Activated gamma-delta T cell treated with Interleukin-2 at 50 U/mL for 16 hours (primary cell): ENCODE data around the gene MYOM1.
"Not testable (repeated sequence)": the region's sequence is repeated elsewhere in the genome, so short reads cannot be mapped to it uniquely, and the experiment has no call there.

Source experiments
- DNase-seq: peaks from one replicate; pipeline ENCODE4 v3.0.0-alpha.2; 2020

The MYOM1 gene

DNA sequence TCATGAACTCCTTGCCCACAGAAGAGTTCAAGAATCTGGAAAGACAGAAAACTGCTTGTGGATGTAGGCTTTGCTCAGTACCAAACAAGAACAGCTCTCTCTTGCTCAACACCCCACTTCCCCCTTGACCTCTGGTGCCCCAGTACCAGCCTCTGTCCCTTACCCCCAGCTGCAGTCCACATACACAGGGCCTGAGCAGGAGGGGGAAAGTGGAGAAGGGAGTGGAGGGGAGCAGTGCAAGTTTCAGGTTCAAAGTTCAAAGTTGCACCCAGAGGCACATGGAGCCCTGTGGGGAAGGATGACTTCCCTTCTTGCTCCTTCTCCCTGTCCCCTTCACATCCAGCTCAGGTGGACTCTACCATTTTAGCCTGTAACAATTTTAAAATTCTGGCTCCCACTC is 145.7 kb downstream of the MYOM1 start:
- DNase-seq, result no peak

DNA sequence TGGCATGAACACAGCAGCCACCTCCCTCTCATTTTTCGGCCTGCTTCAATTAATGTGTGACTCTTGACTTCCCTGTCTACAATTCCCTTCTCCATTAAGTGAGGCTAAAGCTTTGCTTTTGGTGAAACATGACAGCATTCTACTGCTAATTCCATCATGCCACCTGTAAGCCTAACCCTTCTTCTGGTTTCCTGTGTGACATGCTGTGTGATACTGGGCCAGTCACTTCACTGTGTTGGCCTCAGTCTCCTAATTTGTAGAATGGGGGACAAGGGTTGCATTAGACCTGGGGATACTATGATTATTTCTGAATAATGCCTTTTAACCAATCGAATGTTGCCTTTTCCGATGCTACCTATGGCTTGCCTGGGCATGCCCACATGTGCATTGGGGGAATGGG is 146.4 kb downstream of the MYOM1 start:
- DNase-seq, result not testable (repeated sequence)

DNA sequence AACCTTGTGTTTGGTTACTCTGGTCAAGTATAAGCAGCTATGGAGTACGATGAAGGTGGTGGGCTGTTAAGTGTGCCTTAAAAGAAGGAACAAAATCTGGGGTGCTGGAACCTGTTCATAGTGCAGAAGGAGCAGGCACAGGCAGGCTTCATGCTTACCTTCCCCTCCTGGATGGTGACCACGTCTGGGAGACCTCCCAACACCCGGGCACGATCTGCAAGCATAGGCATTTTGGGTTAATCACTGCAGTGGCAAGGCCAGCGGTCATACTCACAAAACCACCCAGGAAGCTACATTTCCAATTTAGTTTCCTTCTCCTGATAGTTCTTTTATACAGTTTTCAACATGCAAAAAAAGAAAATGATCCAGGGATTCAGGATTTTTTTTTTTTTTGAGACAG is 148.1 kb downstream of the MYOM1 start:
- no peak for DNase-seq

DNA sequence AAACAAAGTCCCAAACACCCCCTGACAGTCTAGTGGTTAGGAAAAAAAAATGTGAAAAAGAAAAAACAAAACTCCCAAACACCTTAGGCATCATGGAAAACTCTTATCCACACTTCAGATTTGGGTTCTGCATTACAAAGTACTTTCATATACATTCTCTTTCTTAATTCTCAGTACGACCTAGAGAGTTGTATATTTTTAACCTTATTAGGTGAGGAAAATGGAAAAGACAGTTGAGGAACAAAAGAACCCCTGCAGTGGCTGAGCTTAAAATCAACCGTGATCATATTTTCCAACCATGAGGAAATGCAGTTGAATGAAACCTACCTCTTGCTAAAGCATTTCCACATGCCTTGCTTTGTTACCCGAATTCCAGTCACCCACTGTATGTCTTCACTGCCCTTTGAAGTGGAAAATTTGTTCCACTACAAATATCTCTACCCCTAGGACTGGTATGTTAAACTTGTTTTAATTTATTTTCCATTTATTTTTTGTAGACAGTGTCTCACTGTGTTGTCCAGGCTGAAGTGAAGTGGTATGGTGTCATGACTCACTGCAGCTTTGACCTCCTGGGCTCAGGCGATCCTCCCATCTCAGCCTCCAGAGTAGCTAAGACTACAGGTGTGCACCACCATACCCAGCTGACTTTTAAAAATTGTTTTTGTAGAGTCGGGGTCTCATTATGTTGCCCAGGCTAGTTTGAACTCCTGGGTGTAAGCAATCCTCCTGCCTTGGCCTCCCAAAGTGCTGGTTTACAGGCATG is 149.9 kb downstream of the MYOM1 start:
- DNase-seq, result no peak

DNA sequence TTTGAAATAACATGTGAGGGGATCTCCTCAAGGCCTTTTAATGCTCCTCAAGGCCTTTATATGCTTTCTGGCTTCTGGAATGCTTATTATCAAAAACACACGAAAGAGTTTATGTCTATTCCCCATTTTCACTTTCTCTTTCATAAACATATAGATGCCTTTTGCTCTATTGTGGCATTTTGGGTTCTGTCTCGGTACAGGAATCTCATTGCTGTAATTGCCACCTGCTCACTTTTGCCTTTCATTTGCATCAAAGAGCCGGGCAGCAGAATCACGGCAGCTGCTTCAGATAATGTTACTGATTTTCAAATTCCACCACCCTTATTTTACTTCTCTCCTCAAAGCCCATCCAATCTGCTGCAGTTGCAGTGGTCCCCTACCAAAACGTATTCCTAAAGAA is 152.0 kb downstream of the MYOM1 start:
- DNase-seq, result no peak

DNA sequence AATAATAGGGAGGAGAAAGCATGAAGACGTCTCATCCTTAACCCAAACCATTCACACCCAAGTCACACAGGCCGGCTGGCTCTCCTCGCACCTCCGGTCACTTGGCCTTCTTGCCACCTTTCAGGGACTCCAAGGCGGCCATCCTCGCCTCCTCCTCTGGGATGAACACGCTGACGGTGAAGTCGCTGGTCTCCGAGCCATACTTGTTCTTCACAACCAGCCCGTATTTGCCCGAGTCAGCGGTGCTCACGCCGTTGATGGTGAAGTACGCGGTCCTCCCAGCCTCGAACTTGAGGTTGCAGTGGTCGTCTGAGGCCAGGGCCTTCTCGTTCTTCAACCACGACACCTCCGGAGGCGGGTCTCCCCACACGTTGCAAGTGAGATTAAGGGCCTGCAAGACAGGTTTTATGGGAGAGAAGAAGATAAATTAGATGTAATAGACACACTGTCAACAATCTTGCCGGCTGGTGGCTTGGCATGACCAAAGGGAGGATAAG is 152.6 kb downstream of the MYOM1 start:
- no peak for DNase-seq

DNA sequence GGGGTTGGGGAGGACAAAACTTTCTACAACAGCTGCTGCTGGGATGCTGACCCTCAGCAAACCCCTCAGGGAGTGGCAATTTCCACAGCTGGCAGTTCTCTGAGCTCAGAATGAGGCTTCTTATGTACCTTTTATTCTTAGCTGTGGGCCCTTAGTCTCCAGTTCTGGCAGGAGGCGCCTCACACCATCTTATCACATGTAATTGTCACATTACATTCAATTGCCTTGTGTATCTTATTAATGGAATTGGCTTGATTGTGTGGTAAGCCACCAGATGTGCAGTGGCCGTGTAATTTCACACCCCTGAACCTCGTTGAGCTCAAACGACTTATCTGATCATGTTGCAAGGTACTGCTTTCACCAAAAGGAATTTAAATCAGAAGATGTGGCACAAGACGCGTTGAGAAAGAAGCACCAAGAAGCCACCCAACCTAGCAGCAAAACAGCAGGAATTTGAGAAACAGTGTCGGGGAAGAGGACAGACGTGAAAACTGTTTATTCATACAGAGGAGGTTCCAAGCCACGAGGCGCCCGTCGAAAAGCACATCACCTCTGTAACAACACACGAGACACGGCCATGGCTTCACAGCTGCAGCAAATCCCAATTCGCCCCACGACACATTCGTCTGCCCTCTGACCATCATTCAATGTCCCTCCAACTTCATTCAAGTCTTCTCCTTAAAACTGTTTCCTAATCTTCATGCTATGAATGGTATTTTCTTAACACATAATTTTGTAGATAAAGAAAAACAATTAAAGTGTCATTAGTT is 153.2 kb downstream of the MYOM1 start:
- DNase-seq, result no peak

DNA sequence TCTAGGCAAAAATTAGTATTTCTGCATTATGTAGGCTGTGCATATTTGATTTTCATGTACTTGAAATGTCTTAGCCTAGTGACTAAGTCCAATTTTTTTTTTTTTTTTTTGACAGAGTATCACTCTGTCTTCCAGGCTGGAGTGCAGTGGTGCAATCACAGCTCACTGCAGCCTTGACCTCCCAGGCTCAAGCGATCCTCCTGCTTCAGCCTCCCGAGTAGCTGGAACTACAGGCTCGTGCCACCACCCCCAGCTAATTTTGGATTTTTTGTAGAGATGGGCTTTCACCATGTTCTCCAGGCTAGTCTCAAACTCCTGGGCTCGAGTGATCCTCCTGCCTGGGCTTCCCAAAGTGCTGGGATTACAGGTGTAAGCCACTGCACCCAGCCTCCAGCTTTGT is 156.0 kb downstream of the MYOM1 start:
- DNase-seq, result not testable (repeated sequence)

DNA sequence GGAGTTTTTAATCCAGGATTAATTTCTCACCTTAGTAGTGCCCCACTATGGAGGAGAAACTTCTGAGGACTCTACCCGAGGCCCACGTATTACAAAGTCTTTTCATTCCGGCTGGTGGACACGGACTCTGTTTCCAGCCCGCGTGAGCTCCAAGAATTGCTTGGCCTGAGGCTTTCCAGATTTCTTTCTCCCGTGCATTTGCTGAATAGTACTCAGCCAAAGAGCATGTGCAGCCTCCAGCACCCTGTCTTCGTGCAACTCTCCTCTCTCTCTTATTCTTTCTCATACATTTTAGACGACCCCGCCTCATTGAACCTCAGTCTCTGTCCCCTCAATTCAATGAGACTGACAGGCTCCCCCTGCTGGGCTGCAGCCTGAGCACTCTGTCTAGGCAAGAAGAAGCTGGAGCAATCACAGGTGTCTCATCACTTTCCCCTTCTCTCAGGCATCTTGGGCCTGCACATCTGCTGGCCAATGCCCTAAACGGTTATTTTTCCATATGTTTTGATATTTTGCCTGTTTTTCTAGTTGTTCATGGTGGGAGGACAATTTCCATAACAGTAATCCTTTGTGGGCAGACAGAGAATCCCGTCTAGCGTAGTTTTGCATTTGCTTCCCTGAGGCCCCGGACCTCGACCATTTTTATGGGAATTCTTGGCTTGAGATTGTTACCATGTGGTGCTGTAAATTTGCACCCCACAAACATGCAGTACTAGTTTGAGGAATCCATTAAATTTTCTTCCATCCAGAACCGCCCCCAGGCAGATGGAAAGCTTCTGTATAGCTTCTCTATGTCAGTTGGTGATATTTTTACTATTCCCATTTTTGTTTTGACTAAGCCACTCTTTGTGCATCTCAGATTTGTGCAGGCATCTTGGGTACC is 156.7 kb downstream of the MYOM1 start:
- peak; percentile 66 for DNase-seq

DNA sequence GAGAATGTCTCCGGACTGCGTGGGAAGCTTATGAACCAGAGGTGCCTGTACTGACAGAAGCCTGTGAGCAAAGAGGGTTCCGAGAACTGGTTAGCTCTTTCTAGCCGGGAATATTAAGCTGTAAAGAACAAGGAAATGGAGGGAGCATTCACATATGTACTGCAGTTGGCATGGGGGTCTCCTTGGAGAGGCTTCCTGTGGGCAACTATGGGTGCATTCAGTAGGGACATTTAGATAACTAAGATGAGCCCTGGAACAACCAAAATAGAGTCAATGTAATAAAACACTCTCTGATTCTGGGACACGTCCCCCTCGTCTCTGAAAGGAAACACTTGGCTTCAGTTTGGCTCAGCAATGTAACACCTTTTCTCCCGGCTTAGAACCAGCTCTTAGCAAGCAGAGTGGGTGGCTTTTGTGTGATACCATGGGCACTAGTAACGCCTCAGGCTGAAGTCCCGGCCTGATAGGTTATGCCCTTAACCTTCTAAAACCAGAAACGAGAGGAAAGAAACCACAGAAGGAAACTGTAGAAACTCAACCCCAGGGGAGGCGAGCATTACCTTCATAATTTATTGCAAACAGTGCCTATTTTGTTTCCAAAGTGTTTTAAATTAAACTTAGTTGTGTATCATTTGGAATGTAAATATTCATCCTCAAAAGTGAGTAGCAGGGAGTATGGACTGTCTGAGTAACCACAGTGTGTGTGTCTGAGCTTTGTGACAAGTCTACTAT is 158.0 kb downstream of the MYOM1 start:
- DNase-seq, result peak; percentile 34

DNA sequence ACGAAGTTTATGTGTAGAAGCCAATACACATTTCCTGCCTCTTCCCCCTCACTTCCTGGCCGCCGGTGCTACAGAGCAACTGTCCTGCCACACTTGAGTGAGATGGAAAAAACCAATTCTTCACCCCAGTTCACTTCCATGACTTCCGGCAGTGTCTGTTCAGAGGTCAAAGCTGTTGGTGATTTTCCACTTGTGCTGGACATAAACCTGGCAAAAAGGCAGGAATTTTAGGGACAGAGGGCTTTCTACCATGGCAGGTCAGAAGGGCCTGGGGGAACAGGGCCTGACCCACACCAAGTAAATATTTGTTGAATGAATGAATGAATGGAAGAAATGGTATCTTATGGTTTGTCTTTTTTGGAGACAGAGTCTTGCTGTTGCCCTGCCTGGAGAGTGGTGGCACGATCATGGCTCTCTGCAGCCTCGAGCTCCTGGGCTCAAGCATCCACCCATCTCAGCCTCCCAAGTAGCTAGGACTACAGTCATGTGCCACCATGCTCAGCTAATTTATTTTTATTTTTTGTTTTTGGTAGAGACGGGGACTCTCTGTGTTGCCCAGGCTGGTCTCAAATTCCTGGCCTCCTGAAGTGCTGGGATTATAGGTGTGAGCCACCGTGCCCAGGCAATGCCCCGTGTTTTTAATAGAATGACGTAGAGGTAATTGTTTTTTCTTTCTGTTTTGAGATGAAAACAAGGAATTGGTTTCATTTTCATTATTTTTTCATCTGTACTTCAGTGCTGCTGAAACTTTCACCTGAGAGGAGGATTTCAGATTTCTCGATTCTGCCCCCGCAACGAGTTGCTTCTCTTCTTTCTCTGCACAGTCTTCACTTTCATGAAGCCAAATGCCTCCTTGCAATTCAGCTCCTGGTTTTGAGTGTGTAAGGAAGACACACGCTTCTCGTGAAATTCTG is 158.8 kb downstream of the MYOM1 start:
- peak; percentile 23 for DNase-seq

DNA sequence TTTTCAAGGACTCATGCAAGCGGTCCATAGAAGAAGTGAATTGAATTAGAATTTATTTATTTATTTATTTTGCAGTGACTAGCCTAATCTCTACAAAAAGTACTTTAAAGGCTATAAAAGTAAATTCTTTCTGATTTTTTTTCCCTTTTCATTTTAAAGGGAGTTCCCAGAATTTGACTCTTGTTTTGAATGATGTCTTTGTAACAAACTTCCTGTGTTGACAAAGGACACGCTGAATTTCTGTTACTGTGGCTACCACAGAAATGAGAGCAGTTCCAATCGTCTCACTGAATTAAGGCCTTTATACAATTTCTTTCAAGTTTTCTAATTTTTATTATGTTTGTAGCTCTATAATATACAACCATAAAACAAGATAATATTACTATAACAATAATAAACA is 160.5 kb downstream of the MYOM1 start:
- no peak for DNase-seq

DNA sequence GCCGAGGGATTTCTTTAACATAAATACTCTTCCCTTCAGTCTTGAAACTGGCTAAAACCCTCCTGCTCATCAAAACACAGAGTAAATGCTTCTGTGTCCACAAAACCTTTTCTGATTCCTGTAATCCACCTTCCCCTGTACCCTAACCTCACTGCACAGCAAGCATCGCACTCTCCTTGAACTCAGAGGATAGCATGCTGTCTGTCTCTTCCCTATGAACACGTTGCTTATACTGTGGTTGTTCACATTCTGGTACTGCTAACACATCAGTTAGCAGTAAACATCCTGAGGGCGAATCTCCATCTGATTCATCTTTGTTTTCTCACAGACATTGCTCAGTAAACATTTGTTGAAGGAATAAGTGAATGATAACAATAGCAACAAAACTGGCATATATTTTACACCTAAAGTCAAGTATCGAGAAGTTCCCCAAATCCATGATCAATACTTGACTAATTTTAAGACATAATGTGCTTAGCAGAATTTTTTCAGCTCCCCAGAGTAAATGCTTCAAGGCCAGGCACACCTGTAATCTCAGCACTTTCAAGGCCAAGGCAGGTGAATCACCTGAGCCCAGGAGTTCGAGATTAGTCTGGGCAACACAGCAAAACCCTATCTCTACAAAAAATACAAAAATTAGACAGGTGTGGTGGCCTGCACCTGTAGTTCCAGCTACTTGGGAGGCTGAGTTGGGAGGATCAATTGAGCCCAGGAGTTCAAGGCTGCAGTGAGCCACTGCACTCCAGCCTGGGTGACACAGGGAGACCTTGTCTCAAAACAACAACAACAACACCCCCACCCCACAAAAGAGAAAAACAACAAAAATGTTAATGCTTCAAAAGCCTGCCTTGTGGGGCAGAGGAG is 161.2 kb downstream of the MYOM1 start:
- peak; percentile 27 for DNase-seq

DNA sequence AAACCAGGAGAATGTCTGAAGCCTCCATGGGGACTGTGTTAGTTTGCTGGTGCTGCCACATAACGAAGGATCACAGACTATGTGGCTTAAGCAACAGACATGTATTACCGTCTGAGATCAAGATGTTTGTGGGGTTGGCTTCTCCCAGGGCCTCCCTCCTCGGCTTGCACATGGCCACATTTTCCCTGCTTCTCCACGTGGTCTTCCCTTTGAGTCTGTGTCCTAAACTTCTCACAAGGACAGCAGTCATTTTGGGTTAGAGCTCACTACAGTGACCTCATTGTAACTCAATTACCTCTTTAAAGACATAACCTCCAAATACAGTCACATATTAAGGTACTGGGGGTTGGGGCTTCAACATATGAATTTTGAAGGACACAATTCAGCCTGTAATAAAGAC is 162.2 kb downstream of the MYOM1 start:
- no peak for DNase-seq

DNA sequence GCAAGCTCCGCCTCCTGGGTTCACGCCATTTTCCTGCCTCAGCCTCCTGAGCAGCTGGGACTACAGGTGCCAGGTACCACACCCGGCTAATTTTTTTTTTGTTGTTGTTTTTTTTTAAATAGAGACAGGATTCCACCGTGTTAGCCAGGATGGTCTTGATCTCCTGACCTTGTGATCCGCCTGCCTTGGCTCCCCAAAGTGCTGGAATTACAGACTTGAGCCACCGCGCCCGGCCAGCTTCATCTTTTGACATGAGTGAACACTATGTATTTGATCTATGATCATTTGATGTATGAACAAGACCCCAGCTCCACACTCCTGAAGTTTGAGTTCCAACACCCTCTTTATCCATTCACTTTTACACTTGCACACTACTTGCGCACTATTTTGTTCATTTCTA is 163.5 kb downstream of the MYOM1 start:
- no peak for DNase-seq

DNA sequence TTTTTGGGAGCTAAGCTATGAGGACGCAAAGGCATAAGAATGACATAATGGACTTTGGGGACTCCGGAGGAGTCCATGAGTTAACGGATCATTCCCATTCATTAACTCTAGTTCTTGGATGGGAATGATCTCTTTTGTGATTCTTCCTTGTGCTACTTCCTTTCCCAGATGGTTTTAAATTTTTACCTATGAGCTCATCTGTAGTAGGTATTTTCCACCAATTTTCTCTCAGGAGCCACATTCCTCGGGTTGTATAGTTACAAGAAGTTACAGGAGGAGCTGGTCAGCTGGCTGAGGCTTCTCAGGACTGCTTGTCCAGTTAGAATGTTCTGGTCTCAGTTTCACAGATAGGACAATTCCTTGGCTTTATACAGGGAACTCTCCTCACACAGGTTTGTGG is 164.0 kb downstream of the MYOM1 start:
- DNase-seq, result no peak

DNA sequence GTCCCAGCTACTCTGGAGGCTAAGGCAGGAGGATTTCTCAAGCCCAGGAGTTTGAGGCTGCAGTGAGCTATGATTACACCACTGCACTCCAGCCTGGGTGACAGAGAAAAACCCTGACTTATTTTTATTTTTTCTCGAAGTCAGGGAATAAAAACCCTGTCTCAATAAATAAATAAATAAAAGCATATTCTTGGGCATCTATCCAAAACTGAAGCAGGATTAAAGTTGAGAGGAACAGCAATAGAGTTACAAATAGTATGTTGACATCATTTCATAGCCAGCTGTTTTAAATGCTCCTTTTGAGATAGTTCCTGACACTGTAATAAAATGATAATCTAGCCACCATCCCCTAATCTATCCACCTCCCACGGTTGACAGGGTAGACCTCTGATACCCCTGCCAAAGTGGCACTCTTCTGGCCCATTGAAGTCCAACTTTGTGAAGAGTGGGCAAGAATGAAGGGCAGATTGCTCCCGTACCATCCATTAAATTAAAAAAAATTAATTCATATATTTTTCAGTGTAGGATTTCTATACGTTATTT is 164.5 kb downstream of the MYOM1 start:
- DNase-seq, result no peak

DNA sequence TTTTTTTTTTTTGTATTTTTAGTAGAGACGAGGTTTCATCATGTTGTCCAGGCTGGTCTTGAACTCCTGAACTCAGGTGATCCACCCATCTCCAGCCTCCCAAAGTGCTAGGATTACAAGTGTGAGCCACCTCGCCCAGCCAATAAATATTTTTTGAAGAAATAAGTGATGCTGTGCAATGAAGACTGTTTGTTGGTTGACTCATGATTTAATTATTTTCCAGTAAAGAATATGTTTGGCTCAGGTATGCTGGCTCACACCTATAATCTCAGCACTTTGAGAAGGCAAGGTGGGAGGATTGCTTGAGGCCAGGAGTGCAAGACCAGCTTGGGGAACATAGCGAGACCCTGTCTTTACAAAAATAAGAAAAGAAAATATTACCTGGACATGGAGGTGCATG is 165.0 kb downstream of the MYOM1 start:
- no peak for DNase-seq

DNA sequence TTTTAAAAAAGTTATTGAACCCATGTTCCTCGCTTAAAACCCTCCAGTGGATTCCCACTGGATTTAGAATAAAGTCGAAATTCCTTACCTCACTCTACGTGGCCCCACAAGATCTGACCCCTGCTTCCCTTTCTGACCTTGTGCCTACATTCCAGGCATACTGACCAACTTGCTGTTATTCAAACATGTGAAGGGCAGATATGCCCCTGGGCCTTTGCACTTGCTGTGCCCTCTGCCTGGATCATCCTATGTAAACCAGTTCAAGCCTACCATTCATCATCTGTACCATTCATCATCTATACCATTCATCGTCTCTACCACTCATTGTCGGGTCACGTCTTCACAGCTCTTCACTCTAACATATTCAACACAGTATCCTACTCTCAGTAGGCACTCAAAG is 165.6 kb downstream of the MYOM1 start:
- DNase-seq, result no peak

DNA sequence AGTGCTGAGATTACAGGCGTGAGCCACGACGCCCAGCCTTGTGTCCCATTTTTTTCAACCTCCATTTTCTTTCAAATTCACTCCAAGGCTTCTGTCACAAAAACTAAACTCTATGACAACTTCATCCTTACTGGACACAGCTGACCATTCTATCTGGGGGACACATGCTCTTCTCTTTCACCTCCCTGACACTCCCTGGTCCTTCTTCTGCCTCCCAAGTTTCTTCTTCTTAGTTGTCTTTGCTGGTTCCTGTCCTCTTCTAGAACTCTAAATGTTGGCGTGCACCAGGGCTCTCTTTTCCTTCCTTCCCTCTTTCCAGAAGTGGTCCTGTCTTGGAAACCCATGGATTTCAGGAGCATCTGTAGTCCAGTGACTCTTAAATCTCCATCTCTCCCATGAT is 166.7 kb downstream of the MYOM1 start:
- DNase-seq, result no peak
